Measurements from ENCODE around the gene KNCN. TPM values are rescaled to one million over a fixed set of nuclear protein-coding genes. Genes with fewer than 3 reads are reported as not detected.

KNCN gene
- total RNA-seq, 1 donor from 2014 or later: not detected

GRCh38 chr1:46532095-46532494 lies 19.4 kb downstream of the KNCN start:
- peaks cover 15% of the 10 kb centered on the region for H3K4me1 Mint-ChIP-seq
- no peaks in the 10 kb centered on the region for H3K36me3 Mint-ChIP-seq
- Histone ChIP-seq H3K36me3 (no peaks in the 10 kb centered on the region), H3K4me1 (no peaks in the 10 kb centered on the region), H3K27ac (no peak overlapping the region), H3K9me3 (ENCODE audit: low read depth) (no peaks in the 10 kb centered on the region), H4K20me1 (ENCODE audit: low read depth) (peaks cover 32% of the 10 kb centered on the region), H3K27me3 (peaks cover 100% of the 10 kb centered on the region), H3K79me2 (ENCODE audit: low read depth) (no peaks in the 10 kb centered on the region), H2AFZ (replicated peaks) (no peak overlapping the region), H3K4me2 (no peak overlapping the region), H3K9ac (no peak overlapping the region), H3F3A (ENCODE audit: low read depth) (peaks cover 6% of the 10 kb centered on the region), H3K4me3 (no peak overlapping the region)
- H3K27ac Mint-ChIP-seq: no peak overlapping the region
- no peak for TF ChIP-seq EZH2phosphoT487 (IDR thresholded peaks at IDR 0.05)
- no peak for TF ChIP-seq CTCF (IDR thresholded peaks at IDR 0.05)
- no peak for TF ChIP-seq EZH2 (IDR thresholded peaks at IDR 0.05)
- no peak overlapping the region for H3K4me3 Mint-ChIP-seq
- no peak for DNase-seq (ENCODE audit: low spot score)
- H3K9me3 Mint-ChIP-seq: peaks cover 13% of the 10 kb centered on the region
- H3K27me3 Mint-ChIP-seq (ENCODE audit: insufficient read depth, low read depth): peaks cover 63% of the 10 kb centered on the region

GRCh38 chr1:46530791-46531409 lies 20.5 kb downstream of the KNCN start:
- Histone ChIP-seq H3K36me3 (no peaks in the 10 kb centered on the region), H3F3A (ENCODE audit: low read depth) (peaks cover 18% of the 10 kb centered on the region), H3K27ac (no peak overlapping the region), H3K9me3 (ENCODE audit: low read depth) (no peaks in the 10 kb centered on the region), H3K27me3 (peaks cover 100% of the 10 kb centered on the region), H3K4me1 (peaks cover 8% of the 10 kb centered on the region), H4K20me1 (ENCODE audit: low read depth) (peaks cover 44% of the 10 kb centered on the region), H2AFZ (replicated peaks) (no peak overlapping the region), H3K79me2 (ENCODE audit: low read depth) (no peaks in the 10 kb centered on the region), H3K9ac (no peak overlapping the region), H3K4me2 (no peak overlapping the region), H3K4me3 (no peak overlapping the region)
- Mint-ChIP-seq H3K4me3 (peak overlapping the region; percentile 75), H3K9me3 (peaks cover 4% of the 10 kb centered on the region), H3K27me3 (ENCODE audit: insufficient read depth, low read depth) (peaks cover 56% of the 10 kb centered on the region), H3K36me3 (no peaks in the 10 kb centered on the region), H3K4me1 (peaks cover 26% of the 10 kb centered on the region), H3K27ac (no peak overlapping the region)
- TF ChIP-seq EZH2 (IDR thresholded peaks at IDR 0.05) (no peak), CTCF (IDR thresholded peaks at IDR 0.05) (peak; percentile 15), EZH2phosphoT487 (IDR thresholded peaks at IDR 0.05) (no peak)
- peak; percentile 42 for DNase-seq (ENCODE audit: low spot score)

GRCh38 chr1:46530311-46530710 lies 21.1 kb downstream of the KNCN start:
- Histone ChIP-seq H3K9ac (no peak overlapping the region), H3K4me3 (no peak overlapping the region), H4K20me1 (ENCODE audit: low read depth) (peaks cover 49% of the 10 kb centered on the region), H3K79me2 (ENCODE audit: low read depth) (no peaks in the 10 kb centered on the region), H3F3A (ENCODE audit: low read depth) (peaks cover 24% of the 10 kb centered on the region), H3K27me3 (peaks cover 100% of the 10 kb centered on the region), H3K36me3 (no peaks in the 10 kb centered on the region), H3K9me3 (ENCODE audit: low read depth) (no peaks in the 10 kb centered on the region), H2AFZ (replicated peaks) (no peak overlapping the region), H3K27ac (no peak overlapping the region), H3K4me2 (no peak overlapping the region), H3K4me1 (peaks cover 14% of the 10 kb centered on the region)
- peaks cover 58% of the 10 kb centered on the region for H3K27me3 Mint-ChIP-seq (ENCODE audit: insufficient read depth, low read depth)
- DNase-seq (ENCODE audit: low spot score): no peak
- TF ChIP-seq EZH2phosphoT487 (IDR thresholded peaks at IDR 0.05) (no peak), EZH2 (IDR thresholded peaks at IDR 0.05) (no peak), CTCF (IDR thresholded peaks at IDR 0.05) (no peak)
- peaks cover 4% of the 10 kb centered on the region for H3K9me3 Mint-ChIP-seq
- no peak overlapping the region for H3K27ac Mint-ChIP-seq
- H3K4me3 Mint-ChIP-seq: no peak overlapping the region
- no peaks in the 10 kb centered on the region for H3K36me3 Mint-ChIP-seq
- H3K4me1 Mint-ChIP-seq: peaks cover 32% of the 10 kb centered on the region
